ENCODE results near the gene SGMS1.

SGMS1 gene

GRCh38 chr10:50593523-50594376, 30.0 kb downstream of the SGMS1 start:
- TF ChIP-seq, protein P1, sequence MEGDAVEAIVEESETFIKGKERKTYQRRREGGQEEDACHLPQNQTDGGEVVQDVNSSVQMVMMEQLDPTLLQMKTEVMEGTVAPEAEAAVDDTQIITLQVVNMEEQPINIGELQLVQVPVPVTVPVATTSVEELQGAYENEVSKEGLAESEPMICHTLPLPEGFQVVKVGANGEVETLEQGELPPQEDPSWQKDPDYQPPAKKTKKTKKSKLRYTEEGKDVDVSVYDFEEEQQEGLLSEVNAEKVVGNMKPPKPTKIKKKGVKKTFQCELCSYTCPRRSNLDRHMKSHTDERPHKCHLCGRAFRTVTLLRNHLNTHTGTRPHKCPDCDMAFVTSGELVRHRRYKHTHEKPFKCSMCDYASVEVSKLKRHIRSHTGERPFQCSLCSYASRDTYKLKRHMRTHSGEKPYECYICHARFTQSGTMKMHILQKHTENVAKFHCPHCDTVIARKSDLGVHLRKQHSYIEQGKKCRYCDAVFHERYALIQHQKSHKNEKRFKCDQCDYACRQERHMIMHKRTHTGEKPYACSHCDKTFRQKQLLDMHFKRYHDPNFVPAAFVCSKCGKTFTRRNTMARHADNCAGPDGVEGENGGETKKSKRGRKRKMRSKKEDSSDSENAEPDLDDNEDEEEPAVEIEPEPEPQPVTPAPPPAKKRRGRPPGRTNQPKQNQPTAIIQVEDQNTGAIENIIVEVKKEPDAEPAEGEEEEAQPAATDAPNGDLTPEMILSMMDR (IDR thresholded peaks at IDR 0.05; ENCODE audit: low read depth, low read length) = no peak
- no peak overlapping the region for H3K4me3 ChIP-seq (ENCODE audit: low read depth, low read length)

- TF ChIP-seq, protein P1 (IDR thresholded peaks at IDR 0.05; ENCODE audit: low read depth, low read length) = no peak
- H3K4me3 ChIP-seq (ENCODE audit: low read depth, low read length) = no peak overlapping the region
These were observed 30.8 kb downstream of the SGMS1 start for GRCh38 chr10:50592961-50593418.

- no peak overlapping the region for H3K4me3 ChIP-seq (ENCODE audit: low read depth, low read length)
- TF ChIP-seq, protein P1 (IDR thresholded peaks at IDR 0.05; ENCODE audit: low read depth, low read length) = no peak
These were observed 32.8 kb downstream of the SGMS1 start for GRCh38 chr10:50590935-50591334.

DNA sequence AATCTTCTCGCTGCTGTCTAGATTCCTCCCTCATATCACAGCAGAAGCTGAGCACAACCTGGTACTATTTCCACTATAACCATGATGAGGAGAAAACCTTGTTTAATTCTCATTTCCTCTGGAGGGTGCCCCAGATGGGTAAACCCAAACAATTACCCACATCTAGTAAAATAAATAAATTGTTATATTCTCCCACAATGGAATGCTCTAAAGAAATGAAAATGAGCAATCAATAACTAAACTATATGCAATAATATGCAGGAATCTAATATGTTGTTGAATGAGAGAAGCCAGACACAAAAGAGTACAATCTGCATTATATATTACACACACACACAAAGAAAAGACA, 37.0 kb downstream of the SGMS1 start:
- H3K4me3 ChIP-seq (ENCODE audit: low read depth, low read length) = no peak overlapping the region
- TF ChIP-seq, protein P1 (IDR thresholded peaks at IDR 0.05; ENCODE audit: low read depth, low read length) = no peak

GRCh38 chr10:50585921-50586739, 37.6 kb downstream of the SGMS1 start:
- TF ChIP-seq, protein P1 (IDR thresholded peaks at IDR 0.05; ENCODE audit: low read depth, low read length) = no peak
- no peak overlapping the region for H3K4me3 ChIP-seq (ENCODE audit: low read depth, low read length)

- TF ChIP-seq, protein P1 (IDR thresholded peaks at IDR 0.05; ENCODE audit: low read depth, low read length) = no peak
- H3K4me3 ChIP-seq (ENCODE audit: low read depth, low read length) = no peak overlapping the region
These were observed 40.7 kb downstream of the SGMS1 start for GRCh38 chr10:50582766-50583762.
